ENCODE data around the gene FGFBP3. TPM values are rescaled to one million over a fixed set of nuclear protein-coding genes. Genes with fewer than 3 reads are reported as not detected.

Gene FGFBP3
- total and polyA plus RNA-seq, 8 donors = 0.29 to 2.0 (median 0.80) TPM; not detected in 1

- peak in 1 of 2 donors; percentile 36 for DNase-seq
- TF ChIP-seq EP300 (IDR thresholded peaks at IDR 0.05) (no peak), POLR2AphosphoS5 (IDR thresholded peaks at IDR 0.05) (no peak), CTCF (IDR thresholded peaks at IDR 0.05) (no peak), POLR2A (IDR thresholded peaks at IDR 0.05) (no peak)
- H3K9me3 ChIP-seq = peaks cover 0 to 8% (median 2%) of the 10 kb centered on the region in 4 donors
- peaks cover 0 to under 1% (median 0%) of the 10 kb centered on the region in 3 donors for H3K27me3 ChIP-seq
- no peaks in the 10 kb centered on the region for H3K36me3 ChIP-seq
- H3K4me3 ChIP-seq = peak overlapping the region; percentile 58 to 96 (median 82)
- intact Hi-C loops (cut with DNase I; ENCODE audit: low total_unique reads) = no loop called here
- peaks cover 12 to 59% (median 40%) of the 10 kb centered on the region in 4 donors for H3K4me1 ChIP-seq
- H3K27ac ChIP-seq = peak overlapping the region; percentile 95 to 99 (median 98)
- WGBS, 5 donors = 2 to 5% (median 2%) methylated on average over 21 of the region's 21 CpGs
Measured at GRCh38 chr10:91924212-91925021, 15.1 kb upstream of the FGFBP3 start.

- TF ChIP-seq EP300 (IDR thresholded peaks at IDR 0.05) (no peak), POLR2A (IDR thresholded peaks at IDR 0.05) (peak in 2 of 4 donors; percentile 85 to 86), POLR2AphosphoS5 (IDR thresholded peaks at IDR 0.05) (peak; percentile 96 to 99 (median 98)), CTCF (IDR thresholded peaks at IDR 0.05) (peak in 1 of 7 experiments; percentile 7)
- H3K9me3 ChIP-seq = peaks cover 0 to 12% (median 5%) of the 10 kb centered on the region in 4 donors
- intact Hi-C loops (cut with DNase I; ENCODE audit: low total_unique reads) = no loop called here
Measured at GRCh38 chr10:91923371-91924211, 14.3 kb upstream of the FGFBP3 start, which contains the start of gene BTAF1. BTAF1 (plus strand) TSS chr10:91923770; CDS start chr10:91924077, 307 bp downstream.

GRCh38 chr10:91919651-91920050, 10.4 kb upstream of the FGFBP3 start:
- Histone ChIP-seq H3K9me3 (peaks cover 0 to 12% (median 5%) of the 10 kb centered on the region in 4 donors), H3K4me3 (no peak overlapping the region), H3K27me3 (peaks cover 0 to 12% (median 0%) of the 10 kb centered on the region in 3 donors), H3K4me1 (peaks cover 3 to 11% (median 6%) of the 10 kb centered on the region in 4 donors), H3K27ac (no peak overlapping the region), H3K36me3 (no peaks in the 10 kb centered on the region)
- TF ChIP-seq CTCF (IDR thresholded peaks at IDR 0.05) = no peak
- no peak for TF ChIP-seq POLR2AphosphoS5 (IDR thresholded peaks at IDR 0.05)
- no peak for TF ChIP-seq POLR2A (IDR thresholded peaks at IDR 0.05)
- TF ChIP-seq EP300 (IDR thresholded peaks at IDR 0.05) = no peak
- 93 to 100% (median 98%) methylated on average over 1 of the region's 1 CpG for WGBS, 5 donors
- no peak for DNase-seq
- intact Hi-C loops (cut with DNase I; ENCODE audit: low total_unique reads) = no loop called here

More at GRCh38 chr10:91923371-91924211, 14.3 kb upstream of the FGFBP3 start, which contains the start of gene BTAF1:
- Histone ChIP-seq H3K4me1 (peaks cover 12 to 50% (median 36%) of the 10 kb centered on the region in 4 donors), H3K27ac (peak within 1 kb of the TSS; percentile 95 to 99 (median 98)), H3K27me3 (peaks cover 0 to 7% (median 0%) of the 10 kb centered on the region in 3 donors), H3K36me3 (no peaks in the 10 kb centered on the region), H3K4me3 (peak within 1 kb of the TSS; percentile 58 to 96 (median 82))
- WGBS, 5 donors = 0% methylated on average over 52 to 65 of the region's 65 CpGs
- DNase-seq = peak; percentile 94 to 99

GRCh38 chr10:91910467-91910866, 1.2 kb upstream of the FGFBP3 start:
- TF ChIP-seq CTCF (IDR thresholded peaks at IDR 0.05) (no peak), POLR2AphosphoS5 (IDR thresholded peaks at IDR 0.05) (no peak), POLR2A (IDR thresholded peaks at IDR 0.05) (no peak), EP300 (IDR thresholded peaks at IDR 0.05) (no peak)
- H3K27me3 ChIP-seq = no peaks in the 10 kb centered on the region
- H3K27ac ChIP-seq = no peak overlapping the region
- intact Hi-C loops (cut with DNase I; ENCODE audit: low total_unique reads) = no loop called here
- H3K4me3 ChIP-seq = no peak overlapping the region
- no peaks in the 10 kb centered on the region for H3K9me3 ChIP-seq
- no peak for DNase-seq
- peaks cover 5 to 31% (median 20%) of the 10 kb centered on the region in 4 donors for H3K4me1 ChIP-seq
- no peaks in the 10 kb centered on the region for H3K36me3 ChIP-seq
- 78 to 86% (median 82%) methylated on average over 4 of the region's 4 CpGs for WGBS, 5 donors
